H1 (cell line): Measurements from ENCODE around the gene ASAP2. TPM values are rescaled to one million over a fixed set of nuclear protein-coding genes. Genes with fewer than 3 reads are reported as not detected.

ENCODE experiments used
- CTCF ChIA-PET: fragments of 300-600 bp; sonication (Branson Sonifier 250); formaldehyde crosslinking; loops from one replicate; lab custom pipeline; 2021; ENCODE audit not compliant: partially characterized antibody; lab: Charles Lee
- POLR2A ChIA-PET: fragments of 300-600 bp; sonication (Branson Sonifier 250); formaldehyde crosslinking; loops from one replicate; lab custom pipeline; 2021; ENCODE audit warnings: inconsistent platforms; ENCODE audit not compliant: partially characterized antibody; lab: Charles Lee
- DNase-seq, 2 experiments: peaks; one replicate each; pipeline versions ENCODE4 v3.0.0 to v3.0.0-alpha.2; 2010 to 2022; ENCODE audit warnings: low spot score in 2 of 2, low read depth in 1 of 2, mixed read lengths in 1 of 2
- FAIRE-seq: peaks from 2 replicates; lab custom pipeline; 2011; peaks lifted over from hg19 to GRCh38; lab: Jason Lieb, UNC
- H2AFZ ChIP-seq: 2 replicates; pipeline ENCODE4 v1.8.1; 2012; ENCODE audit warnings: low read length, inconsistent platforms
- H2AK5ac ChIP-seq: 2 replicates; pipeline ENCODE4 v1.6.1; 2013; ENCODE audit warnings: low read depth, low read length
- H2BK120ac ChIP-seq: replicated peaks from 2 replicates; pipeline ENCODE3; 2013; ENCODE audit warnings: low read depth, low read length, inconsistent platforms
- H2BK12ac ChIP-seq: 2 replicates; pipeline ENCODE4 v1.6.1; 2013; ENCODE audit warnings: low read depth, low read length
- H2BK15ac ChIP-seq: 2 replicates; pipeline ENCODE4 v1.6.1; 2013; ENCODE audit warnings: low read length
- H2BK20ac ChIP-seq: 2 replicates; pipeline ENCODE4 v1.6.1; 2013; ENCODE audit warnings: low read length
- H2BK5ac ChIP-seq: 2 replicates; pipeline ENCODE4 v1.6.1; 2013; ENCODE audit warnings: low read depth, low read length
- H3K14ac ChIP-seq: 2 replicates; pipeline ENCODE4 v1.6.1; 2013; ENCODE audit warnings: inconsistent platforms; ENCODE audit not compliant: insufficient read length
- H3K18ac ChIP-seq: 2 replicates; pipeline ENCODE4 v1.6.1; 2013; ENCODE audit warnings: low read length; ENCODE audit errors: extremely low read depth
- H3K23ac ChIP-seq: 2 replicates; pipeline ENCODE4 v1.6.1; 2013; ENCODE audit warnings: inconsistent platforms; ENCODE audit not compliant: insufficient read length
- H3K23me2 ChIP-seq: 2 replicates; pipeline ENCODE4 v1.6.1; 2013; ENCODE audit warnings: low read depth, low read length
- H3K27ac ChIP-seq: 2 replicates; pipeline ENCODE4 v1.6.1; 2011; ENCODE audit warnings: low read depth, low read length, inconsistent platforms
- H3K27me3 ChIP-seq, 4 experiments: replicated peaks in 1 of 4; 1 replicate in 1 of 4; 2 replicates in 3 of 4; pipeline versions ENCODE4 v1.6.1 to v1.8.1; 2011 to 2013; ENCODE audit warnings: low read length in 3 of 4, mild to moderate bottlenecking in 3 of 4, inconsistent platforms in 2 of 4, mixed read lengths in 2 of 4, moderate library complexity in 1 of 4; ENCODE audit not compliant: control insufficient read depth in 3 of 4, insufficient read depth in 3 of 4; ENCODE audit errors: extremely low read depth in 1 of 4
- H3K36me3 ChIP-seq, 4 experiments: 2 replicates each; pipeline versions ENCODE4 v1.6.1 to v1.8.1; 2011 to 2013; ENCODE audit warnings: mild to moderate bottlenecking in 4 of 4, low read length in 3 of 4, moderate library complexity in 2 of 4, control low read depth in 1 of 4, inconsistent platforms in 1 of 4; ENCODE audit not compliant: insufficient read depth in 4 of 4, control insufficient read depth in 2 of 4
- H3K4ac ChIP-seq: replicated peaks from 2 replicates; pipeline ENCODE3; 2013; ENCODE audit warnings: low read length, low read depth, mixed read lengths, inconsistent platforms; ENCODE audit not compliant: insufficient read length
- H3K4me1 ChIP-seq, 4 experiments: replicated peaks in 1 of 4; 1 replicate in 1 of 4; 2 replicates in 3 of 4; pipeline versions ENCODE4 v1.6.1 to v1.8.1; 2011 to 2013; ENCODE audit warnings: low read length in 3 of 4, inconsistent platforms in 2 of 4, mixed read lengths in 1 of 4; ENCODE audit not compliant: insufficient read depth in 4 of 4, control insufficient read depth in 3 of 4
- H3K4me2 ChIP-seq, 2 experiments: 2 replicates each; pipeline versions ENCODE4 v1.6.1 to v1.8.1; 2011 to 2013; ENCODE audit warnings: low read depth in 2 of 2, low read length in 2 of 2, control low read depth in 1 of 2, inconsistent platforms in 1 of 2, mild to moderate bottlenecking in 1 of 2; ENCODE audit not compliant: insufficient read depth in 1 of 2
- H3K4me3 ChIP-seq, 4 experiments: fragments of 200-600, 300-600 bp in 1 of 4; sonication (generic), shearing (Covaris generic), sonication (Bioruptor Twin) in 1 of 4; 2 replicates each; pipeline versions ENCODE4 v1.5.1 to v1.8.1; 2011 to 2016; ENCODE audit warnings: low read length in 4 of 4, low read depth in 3 of 4, control low read depth in 2 of 4, inconsistent platforms in 2 of 4, mild to moderate bottlenecking in 2 of 4, mixed read lengths in 1 of 4, moderate library complexity in 1 of 4; ENCODE audit not compliant: insufficient read depth in 2 of 4; ENCODE audit errors: extremely low read depth in 1 of 4
- H3K56ac ChIP-seq: replicated peaks from 2 replicates; pipeline ENCODE3; 2013; ENCODE audit warnings: low read depth, mild to moderate bottlenecking, mixed read lengths, low read length, inconsistent platforms; ENCODE audit not compliant: insufficient read length
- H3K79me1 ChIP-seq: 2 replicates; pipeline ENCODE4 v1.6.1; 2013; ENCODE audit warnings: low read depth, low read length, control low read depth
- H3K79me2 ChIP-seq, 2 experiments: 2 replicates each; pipeline versions ENCODE4 v1.6.1 to v1.8.1; 2012 to 2013; ENCODE audit warnings: low read length in 2 of 2, mild to moderate bottlenecking in 2 of 2, inconsistent platforms in 1 of 2; ENCODE audit not compliant: insufficient read depth in 2 of 2, control insufficient read depth in 1 of 2
- H3K9ac ChIP-seq, 4 experiments: replicated peaks in 1 of 4; 1 replicate in 1 of 4; 2 replicates in 3 of 4; pipeline versions ENCODE4 v1.6.1 to v1.8.1; 2011 to 2013; ENCODE audit warnings: low read depth in 3 of 4, low read length in 3 of 4, control low read depth in 2 of 4, mild to moderate bottlenecking in 2 of 4, moderate library complexity in 2 of 4, inconsistent platforms in 1 of 4; ENCODE audit errors: extremely low read depth in 1 of 4
- H3K9me3 ChIP-seq, 2 experiments: 2 replicates each; pipeline versions ENCODE4 v1.6.1 to v1.8.1; 2012 to 2013; ENCODE audit warnings: mild to moderate bottlenecking in 2 of 2, moderate library complexity in 2 of 2, control low read depth in 1 of 2, inconsistent platforms in 1 of 2, low read depth in 1 of 2, low read length in 1 of 2, mixed read lengths in 1 of 2; ENCODE audit not compliant: insufficient read depth in 2 of 2
- H4K20me1 ChIP-seq, 2 experiments: replicated peaks in 1 of 2; 2 replicates each; pipeline versions ENCODE3 to v1.8.1; 2011 to 2013; ENCODE audit warnings: inconsistent platforms in 2 of 2, low read length in 2 of 2, mild to moderate bottlenecking in 1 of 2; ENCODE audit not compliant: insufficient read depth in 2 of 2, control insufficient read depth in 1 of 2
- H4K5ac ChIP-seq: 2 replicates; pipeline ENCODE4 v1.6.1; 2013; ENCODE audit warnings: low read length, low read depth, mixed read lengths, inconsistent platforms; ENCODE audit not compliant: insufficient read length
- H4K8ac ChIP-seq: 2 replicates; pipeline ENCODE4 v1.8.0; 2013; ENCODE audit warnings: mild to moderate bottlenecking, moderate library complexity, low read length, inconsistent platforms; ENCODE audit not compliant: insufficient read depth; ENCODE audit errors: extremely low read depth
- H4K91ac ChIP-seq: replicated peaks from 2 replicates; pipeline ENCODE3; 2013; ENCODE audit warnings: low read length, mixed read lengths, inconsistent platforms; ENCODE audit not compliant: insufficient read length
- ASH2L ChIP-seq: fragments of 200-600, 300-600 bp; sonication (generic); IDR thresholded peaks from one replicate; pipeline ENCODE4 v1.7.1; 2017; ENCODE audit warnings: low read length
- CREB1 ChIP-seq: IDR thresholded peaks from 2 replicates; pipeline ENCODE4 v1.6.1; 2012; ENCODE audit warnings: inconsistent platforms
- EP300 ChIP-seq, 2 experiments: IDR thresholded peaks; 1 replicate in 1 of 2; 2 replicates in 1 of 2; pipeline ENCODE4 v1.6.1; 2011 to 2012; ENCODE audit warnings: low read depth in 2 of 2, low read length in 2 of 2, mild to moderate bottlenecking in 2 of 2, borderline replicate concordance in 1 of 2, inconsistent platforms in 1 of 2, moderate library complexity in 1 of 2
- KDM1A ChIP-seq: fragments of 200-600, 300-600 bp; sonication (generic); IDR thresholded peaks from 2 replicates; pipeline ENCODE4 v1.7.1; 2016; ENCODE audit warnings: mild to moderate bottlenecking, low read length, borderline replicate concordance
- POLR2AphosphoS5 ChIP-seq: IDR thresholded peaks from 2 replicates; pipeline ENCODE4 v1.6.1; 2011; ENCODE audit warnings: low read depth, low read length
- RNF2 ChIP-seq: fragments of 200-900, 300-1000 bp; sonication (generic); IDR thresholded peaks from 2 replicates; pipeline ENCODE4 v1.7.1; 2016; ENCODE audit warnings: borderline replicate concordance, low read depth, mild to moderate bottlenecking, antibody characterized with exemption, low read length; ENCODE audit not compliant: poor library complexity, severe bottlenecking; ENCODE audit errors: missing control alignments
- SIRT6 ChIP-seq: IDR thresholded peaks from one replicate; pipeline ENCODE4 v1.7.1; 2012; ENCODE audit warnings: low read length, inconsistent platforms
- TAF7 ChIP-seq: optimal IDR thresholded peaks from 2 replicates; pipeline ENCODE3; 2011; ENCODE audit warnings: low read depth, mild to moderate bottlenecking, inconsistent platforms, low read length, moderate library complexity, borderline replicate concordance
- TBP ChIP-seq: IDR thresholded peaks from 2 replicates; pipeline ENCODE4 v1.6.1; 2011; ENCODE audit warnings: low read depth, low read length, improper control_type of control experiment
- YY1 ChIP-seq: IDR thresholded peaks from 2 replicates; pipeline ENCODE4 v1.6.1; 2011; ENCODE audit warnings: low read depth, mild to moderate bottlenecking, low read length
- ZNF274 ChIP-seq: IDR thresholded peaks from 2 replicates; pipeline ENCODE4 v1.7.0; 2012; ENCODE audit warnings: low read length, borderline replicate concordance; ENCODE audit errors: extremely low read depth
- WGBS, 2 experiments: shearing (Covaris generic) in 1 of 2; methylation state at CpG; one replicate each; pipeline versions ENCODE4 v1.1.6 to v1.1.7; 2013 to 2015; ENCODE audit warnings: low lambda C conversion rate in 2 of 2, mixed read lengths in 2 of 2, inconsistent platforms in 1 of 2, low coverage in 1 of 2, missing lambda C conversion rate in 1 of 2; ENCODE audit not compliant: insufficient replicate concordance in 2 of 2, insufficient coverage in 1 of 2, insufficient read length in 1 of 2; ENCODE audit errors: extremely low coverage in 1 of 2, missing lambda C conversion rate in 1 of 2; 5-methylcytosine and 5-hydroxymethylcytosine counted together
- polyA plus RNA-seq, 7 experiments: library from polyadenylated mRNA; depleted of rRNA in 3 of 7; stranded (reverse) in 5 of 7; unstranded in 2 of 7; fragments of >200 nt in 5 of 7; fragments of 200-250 nt in 2 of 7; gene quantifications; 1 replicate in 5 of 7; 2 replicates in 1 of 7; 4 replicates in 1 of 7; pipeline versions ENCODE4 v1.2.1 to v1.2.3, GENCODE V29; 2011 to 2013; ENCODE audit warnings: missing spikeins in 2 of 7, mixed read lengths in 2 of 7
- total RNA-seq: library from RNA; stranded (reverse); fragmentation: NEBNext Ultra II Directional; extraction: Animal tissue kit (Norgen Biotek cat#: 25700); gene quantifications from 2 replicates; pipeline ENCODE4 v1.2.1, GENCODE V29; 2021

Gene ASAP2
- total and polyA plus RNA-seq, 2 of the 8 experiments (the other 6 are each of a cell fraction or from before 2014, with no cell fraction given) = 10.2 to 18.7 TPM

GRCh38 chr2:9392898-9393765, 186.5 kb downstream of the ASAP2 start:
- H2AK5ac ChIP-seq = 0 out of 2 replicates have a peak overlapping the region, but pooled peaks have one; percentile 28
- H2BK12ac ChIP-seq = no peak overlapping the region
- no peak overlapping the region for H3K18ac ChIP-seq
- no peak overlapping the region for H2BK20ac ChIP-seq
- 0 out of 8 replicates have a peak overlapping the region, but pooled peaks of 1 of the 4 experiments have one; percentile 21 for H3K4me3 ChIP-seq
- WGBS, 2 experiments = 75% methylated on average over 21 of the region's 28 CpGs; no CpG with 5 or more reads in 1 of the 2 experiments
- FAIRE-seq (no peak), DNase-seq (no peak)
- H4K91ac ChIP-seq = no peak overlapping the region
- H2BK15ac ChIP-seq = no peak overlapping the region; the same call in 1 of the 2 replicates
- H3K4ac ChIP-seq = no peak overlapping the region
- peaks cover 4 to 7% (median 6%) of the 10 kb centered on the region in 4 experiments; a peak in 6 of 7 replicates for H3K4me1 ChIP-seq
- H4K20me1 ChIP-seq = peaks cover 2 to 4% of the 10 kb centered on the region in 2 experiments
- no peak overlapping the region for H3K23ac ChIP-seq
- no peak overlapping the region for H4K8ac ChIP-seq
- H3K9me3 ChIP-seq = no peaks in the 10 kb centered on the region
- H3K23me2 ChIP-seq = no peaks in the 10 kb centered on the region
- CTCF ChIA-PET = interaction anchor here (0.7 to 1.2 kb wide), 7 partner anchors 15 to 251 kb away, joined by 3 to 5 read pairs (median 3); partner anchors contain the start of gene ASAP2
- no peaks in the 10 kb centered on the region for H3K79me2 ChIP-seq
- H2AFZ ChIP-seq = no peak overlapping the region
- POLR2A ChIA-PET = no interaction called here
- H3K56ac ChIP-seq = no peak overlapping the region
- H3K27me3 ChIP-seq = no peaks in the 10 kb centered on the region
- H3K9ac ChIP-seq = no peak overlapping the region
- H3K36me3 ChIP-seq = peaks cover 0 to 2% (median under 1%) of the 10 kb centered on the region in 4 experiments; a peak in 4 of 8 replicates
- H3K4me2 ChIP-seq = peak overlapping the region; percentile 3 to 18; a peak in 1 of 4 replicates
- no peak overlapping the region for H2BK5ac ChIP-seq
- no peak overlapping the region for H3K14ac ChIP-seq
- no peak overlapping the region for H2BK120ac ChIP-seq
- no peak overlapping the region for H4K5ac ChIP-seq
- H3K27ac ChIP-seq = no peak overlapping the region
- no peaks in the 10 kb centered on the region for H3K79me1 ChIP-seq
- TF ChIP-seq SIRT6 (no peak), EP300 (IDR thresholded peaks at IDR 0.05; ENCODE audit: borderline replicate concordance in 1 of 2, low read depth in 2 of 2, low read length in 2 of 2) (no peak), TBP (no peak), POLR2AphosphoS5 (no peak), RNF2 (no peak), KDM1A (no peak), CREB1 (no peak), YY1 (no peak), ZNF274 (no peak), TAF7 (no peak), ASH2L (no peak)
